K562 (cell line): Measurements from ENCODE around the gene NAXD.

ENCODE experiments used
- CEBPG ChIP-seq, 3 experiments: fragments of 200-800 bp in 1 of 3; sonication (Bioruptor generic) in 1 of 3; sonication (generic) in 1 of 3; formaldehyde crosslinking in 1 of 3; IDR thresholded peaks in 2 of 3; conservative IDR thresholded peaks in 1 of 3; 2 replicates each; pipeline versions ENCODE4 v1.6.1 to v1.8.0; 2016 to 2022; ENCODE audit warnings: missing compliant biosample characterization in 2 of 3, missing genetic modification characterization in 2 of 3, mild to moderate bottlenecking in 1 of 3, missing genetic modification reagents in 1 of 3
- GATA2 ChIP-seq: sonication (generic); formaldehyde crosslinking; IDR thresholded peaks from 2 replicates; pipeline ENCODE4 v1.4.0; 2020; ENCODE audit warnings: mild to moderate bottlenecking, missing genetic modification reagents
- KHSRP ChIP-seq: fragments of 450-650 bp; IDR thresholded peaks from 2 replicates; pipeline ENCODE4 v1.6.1; 2017
- PRPF4 ChIP-seq: fragments of 200-400 bp; formaldehyde crosslinking; IDR thresholded peaks from one replicate; pipeline ENCODE4 v1.6.1; 2017; ENCODE audit warnings: low read length, low read depth, mild to moderate bottlenecking; ENCODE audit not compliant: insufficient read depth, poor library complexity, severe bottlenecking
- TF ChIP-seq, protein P1 (sequence below): sonication (generic); formaldehyde crosslinking; IDR thresholded peaks from 2 replicates; pipeline ENCODE4 v1.4.0; 2020; ENCODE audit warnings: mild to moderate bottlenecking, missing genetic modification reagents
- TF ChIP-seq, protein P2 (sequence below), 3 experiments: IDR thresholded peaks in 2 of 3; conservative IDR thresholded peaks in 1 of 3; 2 replicates each; pipeline ENCODE4 v1.5.1; 2011 to 2012; ENCODE audit warnings: low read length in 3 of 3, mild to moderate bottlenecking in 3 of 3, control low read depth in 2 of 3, improper control_type of control experiment in 1 of 3, inconsistent platforms in 1 of 3, low read depth in 1 of 3, mixed read lengths in 1 of 3, moderate library complexity in 1 of 3; ENCODE audit not compliant: insufficient read depth in 2 of 3

DNA sequence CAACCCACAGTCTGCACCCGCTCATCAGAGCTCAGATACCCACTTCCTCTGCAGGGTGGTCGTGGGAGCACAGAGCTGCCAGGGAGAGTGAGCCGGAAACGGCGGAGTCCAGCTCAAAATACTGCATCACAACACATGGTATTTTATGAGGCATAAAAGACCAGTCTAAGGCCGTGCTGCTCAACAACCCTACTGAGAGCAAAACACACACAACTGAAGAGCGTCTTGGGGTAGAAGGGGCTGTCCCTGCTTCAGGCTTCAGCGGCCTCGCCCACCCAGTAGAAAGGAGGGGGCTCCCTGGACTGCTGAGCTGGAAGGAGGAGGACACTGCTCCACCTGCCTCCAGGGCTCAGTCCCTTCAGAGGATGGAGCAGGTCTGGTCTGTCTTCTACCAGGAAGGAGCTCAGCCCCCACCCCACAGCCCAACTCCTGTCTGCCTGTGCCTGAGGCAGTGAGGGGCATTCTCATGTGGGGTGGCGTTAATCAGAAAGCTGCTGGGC is 36.9 kb downstream of the NAXD start:
- TF ChIP-seq, protein P1, sequence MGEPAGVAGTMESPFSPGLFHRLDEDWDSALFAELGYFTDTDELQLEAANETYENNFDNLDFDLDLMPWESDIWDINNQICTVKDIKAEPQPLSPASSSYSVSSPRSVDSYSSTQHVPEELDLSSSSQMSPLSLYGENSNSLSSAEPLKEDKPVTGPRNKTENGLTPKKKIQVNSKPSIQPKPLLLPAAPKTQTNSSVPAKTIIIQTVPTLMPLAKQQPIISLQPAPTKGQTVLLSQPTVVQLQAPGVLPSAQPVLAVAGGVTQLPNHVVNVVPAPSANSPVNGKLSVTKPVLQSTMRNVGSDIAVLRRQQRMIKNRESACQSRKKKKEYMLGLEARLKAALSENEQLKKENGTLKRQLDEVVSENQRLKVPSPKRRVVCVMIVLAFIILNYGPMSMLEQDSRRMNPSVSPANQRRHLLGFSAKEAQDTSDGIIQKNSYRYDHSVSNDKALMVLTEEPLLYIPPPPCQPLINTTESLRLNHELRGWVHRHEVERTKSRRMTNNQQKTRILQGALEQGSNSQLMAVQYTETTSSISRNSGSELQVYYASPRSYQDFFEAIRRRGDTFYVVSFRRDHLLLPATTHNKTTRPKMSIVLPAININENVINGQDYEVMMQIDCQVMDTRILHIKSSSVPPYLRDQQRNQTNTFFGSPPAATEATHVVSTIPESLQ (CRISPR knock-in tag): no peak
- no peak for TF ChIP-seq CEBPG (CRISPR knock-in tag; IDR thresholded peaks at IDR 0.05)
- no peak for TF ChIP-seq CEBPG (tag; conservative IDR thresholded peaks at IDR 0.05 in 1 of 2, IDR thresholded peaks at IDR 0.05 in 1 of 2)
- TF ChIP-seq, protein P2, sequence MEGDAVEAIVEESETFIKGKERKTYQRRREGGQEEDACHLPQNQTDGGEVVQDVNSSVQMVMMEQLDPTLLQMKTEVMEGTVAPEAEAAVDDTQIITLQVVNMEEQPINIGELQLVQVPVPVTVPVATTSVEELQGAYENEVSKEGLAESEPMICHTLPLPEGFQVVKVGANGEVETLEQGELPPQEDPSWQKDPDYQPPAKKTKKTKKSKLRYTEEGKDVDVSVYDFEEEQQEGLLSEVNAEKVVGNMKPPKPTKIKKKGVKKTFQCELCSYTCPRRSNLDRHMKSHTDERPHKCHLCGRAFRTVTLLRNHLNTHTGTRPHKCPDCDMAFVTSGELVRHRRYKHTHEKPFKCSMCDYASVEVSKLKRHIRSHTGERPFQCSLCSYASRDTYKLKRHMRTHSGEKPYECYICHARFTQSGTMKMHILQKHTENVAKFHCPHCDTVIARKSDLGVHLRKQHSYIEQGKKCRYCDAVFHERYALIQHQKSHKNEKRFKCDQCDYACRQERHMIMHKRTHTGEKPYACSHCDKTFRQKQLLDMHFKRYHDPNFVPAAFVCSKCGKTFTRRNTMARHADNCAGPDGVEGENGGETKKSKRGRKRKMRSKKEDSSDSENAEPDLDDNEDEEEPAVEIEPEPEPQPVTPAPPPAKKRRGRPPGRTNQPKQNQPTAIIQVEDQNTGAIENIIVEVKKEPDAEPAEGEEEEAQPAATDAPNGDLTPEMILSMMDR (IDR thresholded peaks at IDR 0.05 in 2 of 3, conservative IDR thresholded peaks at IDR 0.05 in 1 of 3; ENCODE audit: insufficient read depth in 2 of 3, low read depth in 1 of 3, low read length in 3 of 3): no peak
- TF ChIP-seq PRPF4: no peak
- no peak for TF ChIP-seq GATA2 (CRISPR knock-in tag)
- TF ChIP-seq KHSRP: no peak
